Frontal cortex (tissue), 4 donors: Measurements from ENCODE around the gene BPIFA3. TPM values are rescaled to one million over a fixed set of nuclear protein-coding genes. Genes with fewer than 3 reads are reported as not detected.
"Not testable (repeated sequence)": the region's sequence is repeated elsewhere in the genome, so short reads cannot be mapped to it uniquely, and the experiment has no call there.

ENCODE experiments used
- DNase-seq, 2 donors: peaks; one replicate each; pipeline ENCODE4 v3.0.0; 2012; ENCODE audit warnings: low spot score in 2 of 2
- FAIRE-seq: peaks from 2 replicates; lab custom pipeline; 2012; peaks lifted over from hg19 to GRCh38; lab: Jason Lieb, UNC
- total RNA-seq: library from RNA; depleted of rRNA; stranded (reverse); fragments of >200 nt; gene quantifications from one replicate; pipeline ENCODE4 v1.2.3, GENCODE V29; 2014
- donor health status: control.
- donor health status: control.
- donor health status: control.

The BPIFA3 gene
- total RNA-seq = not detected

DNA sequence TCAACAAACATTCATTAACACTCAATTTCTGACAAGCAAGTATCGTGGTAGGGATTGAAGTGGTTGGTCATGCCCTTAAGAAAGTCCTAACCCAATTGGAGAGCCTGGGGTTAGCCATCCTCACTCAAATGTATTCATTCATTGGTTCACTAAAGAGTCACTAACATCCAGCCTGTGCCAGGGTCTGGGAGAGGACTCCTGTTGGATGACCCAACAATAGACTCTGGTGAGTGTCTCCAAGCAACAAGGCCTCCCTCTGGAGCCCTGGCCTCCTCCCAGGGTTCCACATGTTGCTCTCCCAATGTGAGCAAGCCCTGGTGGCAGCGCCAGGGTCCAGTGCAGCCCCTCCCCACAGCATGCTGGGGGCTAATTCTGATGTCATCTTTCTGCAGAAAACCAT lies at the start of gene BPIFA3:
BPIFA3 (plus strand) TSS at position 301 of the 400 bp plus-strand sequence. CDS start 185 bp downstream, outside the sequence.
- FAIRE-seq = no peak
- DNase-seq = no peak

DNA sequence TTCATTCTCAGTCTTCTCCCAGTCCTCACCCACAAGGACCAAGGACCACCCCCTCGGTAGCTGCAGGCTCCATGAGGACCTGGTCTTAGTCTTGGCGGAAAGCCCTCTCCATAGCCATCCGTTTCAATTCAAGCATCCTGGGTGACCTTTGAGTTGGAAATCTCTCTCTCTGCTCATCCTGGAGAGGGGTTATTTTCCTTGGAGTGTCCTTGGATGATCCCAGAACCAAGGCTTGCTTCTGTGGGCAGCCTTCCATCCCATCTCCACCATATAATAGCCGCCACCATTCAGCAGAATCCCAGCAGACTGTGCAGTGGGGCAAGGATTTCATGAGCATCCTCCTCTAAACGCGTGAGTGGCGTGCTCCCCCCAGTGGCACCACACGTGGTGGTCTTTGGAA lies 49.3 kb upstream of the BPIFA3 start, which contains the start of gene BPIFA2:
BPIFA2 (plus strand) TSS at position 301 of the 400 bp plus-strand sequence. CDS start 987 bp downstream, outside the sequence.
- DNase-seq (no peak), FAIRE-seq (no peak)

DNA sequence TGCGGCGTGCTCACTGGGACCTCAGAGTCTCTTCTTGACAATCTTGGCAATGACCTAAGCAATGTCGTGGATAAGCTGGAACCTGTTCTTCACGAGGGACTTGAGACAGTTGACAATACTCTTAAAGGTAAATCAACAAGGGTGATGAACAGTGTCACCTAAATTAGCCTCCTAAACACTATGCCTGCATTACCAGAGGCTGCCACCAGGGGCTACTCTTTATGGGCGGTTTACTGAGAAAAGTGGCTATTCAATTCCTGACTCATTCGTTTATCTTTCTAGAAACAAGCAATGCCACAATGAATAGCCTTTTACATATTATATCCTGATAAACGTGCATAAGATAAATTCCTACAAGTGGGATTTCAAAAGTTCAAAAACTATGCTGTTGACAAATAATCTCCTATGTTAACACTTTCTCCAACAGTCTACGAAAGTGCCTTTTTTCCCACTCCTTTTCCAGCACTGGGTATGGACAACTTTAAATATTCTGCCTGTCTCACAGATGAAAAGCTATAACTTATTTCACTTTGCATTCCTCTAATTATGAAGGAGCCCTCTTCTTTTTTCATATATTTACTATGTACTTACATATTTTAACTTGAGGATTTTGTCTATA lies 47.9 kb upstream of the BPIFA3 start:
- DNase-seq = no peak
- no peak for FAIRE-seq

DNA sequence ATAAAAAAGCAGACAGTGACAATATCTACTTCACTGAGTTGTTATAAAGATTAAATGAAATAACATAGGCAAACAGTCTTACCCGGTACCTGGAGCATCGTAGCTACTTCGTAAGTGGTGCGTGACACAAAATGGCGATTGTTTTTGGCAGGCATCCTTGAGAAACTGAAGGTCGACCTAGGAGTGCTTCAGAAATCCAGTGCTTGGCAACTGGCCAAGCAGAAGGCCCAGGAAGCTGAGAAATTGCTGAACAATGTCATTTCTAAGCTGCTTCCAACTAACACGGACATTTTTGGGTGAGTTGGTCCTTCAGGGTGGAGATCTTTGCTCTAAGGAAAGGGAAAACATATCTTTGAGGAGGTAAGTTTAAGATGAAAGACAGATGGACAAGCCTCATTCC lies 44.4 kb upstream of the BPIFA3 start:
- FAIRE-seq = no peak

DNA sequence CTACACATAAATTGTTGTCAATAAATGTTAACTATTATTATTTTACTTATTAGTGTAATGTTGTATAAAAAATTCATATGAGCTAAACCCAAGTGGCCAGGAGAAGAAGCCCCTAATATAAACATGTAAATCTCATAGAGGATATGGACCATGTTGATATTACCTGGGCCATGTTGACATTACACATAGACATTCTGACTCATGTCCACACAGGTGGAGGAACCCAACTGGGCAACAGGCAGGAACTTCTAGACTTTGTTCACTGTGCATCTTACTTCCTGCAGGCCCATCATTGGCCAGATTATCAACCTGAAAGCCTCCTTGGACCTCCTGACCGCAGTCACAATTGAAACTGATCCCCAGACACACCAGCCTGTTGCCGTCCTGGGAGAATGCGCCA lies 42.0 kb upstream of the BPIFA3 start:
- DNase-seq (no peak), FAIRE-seq (no peak)

More for the DNA sequence above, 44.4 kb upstream of the BPIFA3 start:
- DNase-seq = no peak

DNA sequence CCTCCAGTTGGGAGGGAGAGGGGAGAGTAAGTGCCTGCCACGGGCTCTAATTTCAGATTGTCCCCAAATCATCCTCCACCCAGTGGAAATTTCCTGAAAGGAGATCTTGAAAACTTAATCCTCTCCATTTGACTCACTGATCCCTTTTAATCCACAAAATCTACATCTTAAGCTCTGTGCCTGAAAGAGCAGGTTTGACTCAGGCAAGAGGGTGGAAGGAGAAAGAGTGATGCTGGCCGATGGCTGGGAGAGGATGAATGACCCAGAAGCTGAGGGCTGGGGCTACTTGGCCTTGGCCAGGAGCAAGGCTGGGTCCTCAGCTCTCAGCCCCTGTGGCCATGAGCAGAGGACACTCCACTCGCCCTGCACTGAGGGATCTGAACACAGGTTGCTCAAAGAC lies 41.1 kb upstream of the BPIFA3 start:
- no peak for DNase-seq
- FAIRE-seq = no peak

DNA sequence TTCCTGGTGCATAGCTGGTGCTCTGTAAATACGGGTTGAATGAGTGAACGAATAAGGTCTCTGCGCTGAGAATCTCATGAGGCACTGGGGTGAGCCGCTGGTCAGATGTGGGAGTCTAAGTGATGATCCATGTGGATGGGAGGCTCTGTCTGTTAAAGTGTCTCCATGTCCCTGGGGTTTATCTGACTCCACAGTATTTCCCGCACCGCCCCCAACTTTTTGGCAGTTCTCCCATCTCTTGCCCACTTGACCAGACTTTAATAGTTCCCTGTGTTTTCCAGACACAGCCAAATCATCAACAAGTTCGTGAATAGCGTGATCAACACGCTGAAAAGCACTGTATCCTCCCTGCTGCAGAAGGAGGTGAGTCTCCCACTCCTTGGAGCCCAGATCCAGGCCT lies 39.3 kb upstream of the BPIFA3 start:
- DNase-seq (no peak), FAIRE-seq (no peak)

DNA sequence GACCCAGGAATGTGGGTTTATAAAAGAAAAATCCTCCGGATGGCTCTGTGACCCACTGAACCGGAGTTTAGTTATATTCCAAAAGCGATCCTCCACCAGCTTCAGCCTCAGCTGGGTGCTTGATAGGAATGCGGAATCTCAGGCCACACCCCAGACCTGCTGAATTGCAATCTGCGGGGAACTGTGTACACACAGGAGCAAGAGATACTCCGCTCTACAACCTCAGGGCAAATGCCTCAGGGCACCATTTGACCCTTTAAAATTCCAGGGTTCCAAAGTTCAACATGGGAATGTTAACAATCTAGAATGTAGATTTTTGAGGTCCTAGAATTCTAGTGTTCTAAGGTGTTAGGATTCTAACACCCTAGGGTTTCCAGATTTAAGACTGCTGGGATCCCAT lies 38.4 kb upstream of the BPIFA3 start:
- DNase-seq = no peak
- no peak for FAIRE-seq

DNA sequence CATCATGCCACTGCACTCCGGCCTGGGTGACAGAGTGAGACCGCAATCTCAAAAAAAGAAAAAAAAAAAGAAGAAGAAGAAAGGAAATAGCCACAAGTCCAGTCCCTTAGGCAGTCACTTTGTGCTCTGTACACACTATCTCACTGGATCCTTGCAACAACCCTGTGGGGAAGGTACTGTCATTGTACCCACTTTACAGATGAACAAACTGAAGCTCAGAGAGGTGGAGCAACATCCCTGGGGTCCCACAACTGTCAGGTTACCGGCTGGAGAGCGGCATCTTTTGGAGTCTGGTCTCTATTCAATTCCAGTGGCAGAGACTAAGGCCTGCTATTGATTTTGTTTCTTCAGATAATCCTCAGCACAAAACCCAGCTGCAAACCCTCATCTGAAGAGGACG lies 37.0 kb upstream of the BPIFA3 start:
- no peak for FAIRE-seq

DNA sequence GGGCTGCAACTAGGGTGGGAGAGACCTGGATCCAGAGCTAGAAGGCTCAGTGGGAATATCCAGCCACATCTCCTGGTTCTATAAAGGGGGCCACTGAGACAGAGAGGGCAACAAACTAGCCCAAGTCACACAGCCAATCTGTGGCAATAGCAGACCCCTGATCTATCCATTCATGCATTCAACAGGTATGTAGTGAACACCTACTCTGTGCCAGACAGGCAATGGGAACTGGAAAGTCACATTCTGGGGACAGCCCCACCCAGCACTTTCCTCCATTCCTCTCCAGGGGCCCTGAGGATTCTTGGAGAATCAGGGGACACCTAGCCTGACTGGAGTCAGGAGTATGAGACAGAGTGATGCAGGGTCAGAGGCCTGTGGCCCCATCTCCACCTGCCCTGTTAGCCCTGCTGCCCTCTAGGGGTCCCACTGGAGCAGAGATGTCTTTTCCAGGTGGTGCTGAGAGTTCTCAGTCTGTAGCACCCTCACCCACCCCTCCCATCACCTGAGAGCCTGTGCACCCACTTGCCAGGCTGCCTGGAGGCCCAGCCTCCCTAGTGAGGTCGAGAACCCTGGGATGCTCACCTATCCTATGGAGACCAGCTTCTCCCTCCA lies 35.6 kb upstream of the BPIFA3 start:
- FAIRE-seq (no peak), DNase-seq (no peak)

More for the DNA sequence above, 37.0 kb upstream of the BPIFA3 start:
- no peak for DNase-seq

DNA sequence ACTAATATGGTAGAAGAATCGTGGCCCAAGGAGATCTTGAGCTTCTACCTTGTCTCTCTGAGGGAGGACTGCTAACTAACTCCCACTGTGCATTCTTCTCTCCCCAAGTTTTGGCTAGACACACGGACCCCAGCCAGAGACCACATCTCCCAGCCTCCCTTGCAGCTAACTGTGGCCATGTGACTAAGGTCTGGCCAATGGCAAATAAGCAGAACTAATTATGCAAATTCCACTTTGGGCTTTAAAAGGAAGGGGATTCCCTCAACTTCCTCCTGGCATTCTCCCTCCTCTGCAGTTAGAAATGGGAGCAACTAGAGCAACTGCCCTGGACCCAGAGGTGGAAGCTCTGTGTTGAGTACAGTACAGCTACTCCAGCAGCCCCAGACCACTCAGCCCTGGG lies 33.8 kb upstream of the BPIFA3 start:
- FAIRE-seq = no peak
- no peak for DNase-seq

DNA sequence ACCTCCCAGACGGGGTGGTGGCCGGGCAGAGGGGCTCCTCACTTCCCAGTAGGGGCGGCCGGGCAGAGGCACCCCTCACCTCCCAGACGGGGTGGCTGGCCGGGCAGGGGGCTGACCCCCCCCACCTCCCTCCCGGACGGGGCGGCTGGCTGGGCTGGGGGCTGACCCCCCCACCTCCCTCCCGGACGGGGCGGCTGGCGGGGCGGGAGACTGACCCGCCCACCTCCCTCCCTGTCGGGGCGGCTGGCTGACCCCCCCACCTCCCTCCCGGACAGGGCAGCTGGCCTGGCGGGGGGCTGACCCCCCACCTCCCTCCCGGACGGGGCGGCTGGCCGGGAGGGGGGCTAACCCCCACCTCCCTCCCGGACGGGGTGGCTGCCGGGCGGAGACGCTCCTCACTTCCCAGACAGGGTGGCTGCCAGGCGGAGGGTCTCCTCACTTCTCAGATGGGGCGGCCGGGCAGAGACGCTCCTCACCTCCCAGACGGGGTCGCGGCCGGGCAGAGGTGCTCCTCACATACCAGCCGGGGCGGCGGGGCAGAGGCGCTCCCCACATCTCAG lies 32.0 kb upstream of the BPIFA3 start:
- FAIRE-seq, DNase-seq: not testable (repeated sequence)

DNA sequence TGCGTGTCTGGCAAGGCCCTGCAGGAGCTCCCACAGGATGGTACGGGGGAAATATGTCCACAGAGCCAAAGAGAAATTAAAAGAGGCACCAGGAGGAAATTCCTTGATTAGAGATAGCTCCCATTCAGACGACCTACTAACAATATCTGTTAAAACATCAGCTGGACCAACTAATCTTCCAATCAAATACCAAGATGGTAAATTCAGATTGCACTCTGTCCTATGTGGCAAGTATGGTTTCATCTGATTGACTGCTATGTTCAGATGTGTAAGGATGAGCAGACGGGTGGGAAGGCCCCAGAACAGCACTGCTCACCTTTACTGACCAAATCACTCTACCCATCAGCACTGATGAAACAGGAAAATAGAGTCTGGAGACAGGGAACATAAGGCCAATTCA lies 29.7 kb upstream of the BPIFA3 start:
- DNase-seq (no peak), FAIRE-seq (no peak)

DNA sequence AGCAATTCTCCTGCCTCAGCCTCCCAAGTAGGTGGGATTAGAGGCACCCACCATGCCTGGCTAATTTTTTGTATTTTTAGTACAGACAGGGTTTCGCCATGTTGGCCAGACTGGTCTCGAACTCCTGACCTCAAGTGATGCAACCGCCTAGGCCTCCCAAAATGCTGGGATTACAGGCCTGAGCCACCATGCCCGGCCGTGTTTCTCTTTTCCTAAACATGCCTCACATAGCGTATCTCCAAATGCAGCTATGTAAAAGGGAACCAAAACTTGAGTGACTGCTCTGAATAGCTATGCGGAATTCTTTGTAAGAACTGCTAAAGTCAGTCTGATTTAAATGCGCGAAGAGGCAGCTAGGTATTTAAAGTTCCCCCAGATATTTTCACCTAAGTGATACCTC lies 28.7 kb upstream of the BPIFA3 start:
- FAIRE-seq (no peak), DNase-seq (no peak)

DNA sequence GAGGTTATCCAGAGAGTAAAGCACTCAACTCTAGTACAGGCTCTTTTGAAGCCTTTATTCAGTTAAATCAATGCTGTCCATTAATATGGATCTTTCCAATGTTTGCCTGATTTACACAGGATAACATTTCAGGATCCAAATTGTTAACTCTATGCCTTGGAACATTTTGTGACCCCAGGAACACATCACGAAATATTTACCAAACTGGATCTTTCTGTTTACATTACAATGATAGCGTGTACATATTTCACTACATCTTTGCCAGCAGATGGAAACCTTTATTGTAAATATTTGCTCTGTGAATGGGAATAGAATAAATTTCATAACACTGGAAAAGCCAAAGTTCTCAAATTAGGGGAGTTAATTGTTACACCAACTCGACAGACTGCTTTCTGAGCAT lies 25.7 kb upstream of the BPIFA3 start:
- FAIRE-seq (no peak), DNase-seq (no peak)

DNA sequence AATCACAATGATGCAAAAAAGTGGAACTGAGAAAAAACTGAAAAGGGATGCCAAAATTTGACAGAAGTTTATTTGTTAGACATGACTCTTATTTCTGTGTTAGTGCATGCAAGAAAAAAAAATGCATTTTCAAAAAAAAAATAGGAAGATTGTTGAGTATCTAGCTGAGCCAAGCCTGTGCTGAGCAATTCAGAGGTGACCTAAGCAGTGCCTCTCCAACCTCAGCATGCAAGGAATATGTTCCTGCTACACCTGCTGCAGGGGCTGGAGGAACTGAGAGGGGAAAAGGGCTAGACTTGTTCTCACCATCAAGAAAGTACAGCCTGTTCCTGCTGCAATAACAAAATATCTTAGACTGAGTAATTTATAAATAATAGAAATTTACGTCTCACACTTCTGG lies 25.2 kb upstream of the BPIFA3 start:
- DNase-seq (no peak), FAIRE-seq (no peak)

DNA sequence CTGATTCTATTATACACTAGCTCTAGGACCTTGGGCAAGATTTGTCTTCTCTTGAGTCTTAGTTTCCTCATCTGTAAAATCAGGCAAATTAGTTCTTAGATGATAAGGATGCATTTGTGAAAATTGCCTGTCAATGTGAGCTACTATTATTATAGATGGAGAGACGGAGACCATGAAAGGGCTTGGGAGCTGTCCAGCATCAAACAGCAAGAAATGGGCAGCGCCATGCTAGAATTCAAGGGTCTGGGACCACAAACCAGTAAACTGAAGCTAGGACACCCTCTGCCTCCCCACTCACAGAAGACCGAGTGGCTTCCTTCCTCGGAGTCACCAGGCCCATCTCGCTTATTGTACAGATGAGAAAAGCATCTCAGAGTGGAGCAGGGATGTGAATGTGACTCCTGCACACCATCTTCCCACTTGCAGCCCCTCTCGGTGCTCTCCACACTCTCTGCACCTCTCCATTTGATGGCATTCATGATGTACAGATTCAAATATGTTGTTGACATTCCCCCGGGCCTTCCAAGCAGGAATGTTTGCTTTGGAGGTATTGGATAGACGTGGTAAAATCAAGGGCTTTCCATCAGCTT lies 24.1 kb upstream of the BPIFA3 start:
- FAIRE-seq = no peak

DNA sequence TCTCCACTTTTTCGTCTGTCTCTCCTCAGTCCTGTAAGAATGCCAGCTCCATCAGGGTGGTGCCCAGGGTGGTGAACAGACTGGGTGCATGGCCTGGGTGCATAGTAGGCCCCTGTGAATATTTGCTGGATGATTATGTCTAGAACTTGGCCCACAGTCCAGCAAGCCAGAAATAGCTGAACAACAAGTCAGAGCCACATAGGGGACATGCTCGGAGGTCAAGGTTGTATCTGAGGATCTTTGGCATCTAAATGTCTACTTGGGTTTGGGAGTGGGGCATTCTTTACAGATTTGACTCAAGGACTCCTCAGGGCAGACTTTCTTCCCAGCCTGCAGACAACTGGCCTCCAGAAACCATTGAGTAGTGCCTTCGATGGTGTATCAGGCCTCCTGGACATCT lies 18.1 kb upstream of the BPIFA3 start:
- FAIRE-seq = no peak

More for the DNA sequence above, 24.1 kb upstream of the BPIFA3 start:
- DNase-seq = no peak

DNA sequence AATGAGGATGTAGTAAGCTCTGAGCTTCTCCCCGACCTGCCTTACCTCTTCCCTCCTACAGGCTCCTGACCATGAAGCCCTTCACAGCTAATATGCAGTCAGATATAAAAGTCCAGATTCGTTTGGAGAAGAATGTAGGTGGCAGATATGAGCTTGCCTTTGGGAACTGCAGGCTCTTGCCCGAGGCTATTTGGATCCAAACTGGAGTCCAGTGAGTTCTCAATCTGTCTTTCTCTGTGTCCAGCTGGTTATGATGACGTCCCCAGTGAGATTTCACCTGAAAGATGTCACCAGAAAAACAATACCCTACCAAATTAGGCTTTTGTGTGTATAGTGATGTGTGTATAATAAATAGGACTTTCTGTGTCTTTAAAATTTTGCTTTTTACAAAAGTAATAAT lies 14.7 kb upstream of the BPIFA3 start:
- FAIRE-seq (no peak), DNase-seq (no peak)

More for the DNA sequence above, 18.1 kb upstream of the BPIFA3 start:
- DNase-seq = no peak

DNA sequence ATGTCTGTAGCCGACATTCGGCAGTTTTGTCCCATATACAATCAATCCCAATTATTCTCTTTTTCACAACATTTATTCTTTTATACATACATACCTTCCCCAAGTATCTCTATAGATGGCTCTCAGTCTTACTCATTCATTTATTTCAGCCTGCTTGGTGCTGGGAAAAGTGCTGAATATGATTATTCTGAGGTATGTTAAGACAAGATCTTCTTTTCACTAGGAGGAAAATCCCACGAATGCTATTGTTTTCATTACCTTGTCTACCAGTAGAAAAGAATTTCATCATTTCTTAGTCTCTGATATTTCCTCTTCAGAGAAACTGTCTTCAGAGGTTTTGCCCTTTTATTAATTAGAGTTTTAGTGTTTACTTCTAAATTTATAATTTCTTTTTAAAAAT lies 13.7 kb upstream of the BPIFA3 start:
- FAIRE-seq (no peak), DNase-seq (no peak)

DNA sequence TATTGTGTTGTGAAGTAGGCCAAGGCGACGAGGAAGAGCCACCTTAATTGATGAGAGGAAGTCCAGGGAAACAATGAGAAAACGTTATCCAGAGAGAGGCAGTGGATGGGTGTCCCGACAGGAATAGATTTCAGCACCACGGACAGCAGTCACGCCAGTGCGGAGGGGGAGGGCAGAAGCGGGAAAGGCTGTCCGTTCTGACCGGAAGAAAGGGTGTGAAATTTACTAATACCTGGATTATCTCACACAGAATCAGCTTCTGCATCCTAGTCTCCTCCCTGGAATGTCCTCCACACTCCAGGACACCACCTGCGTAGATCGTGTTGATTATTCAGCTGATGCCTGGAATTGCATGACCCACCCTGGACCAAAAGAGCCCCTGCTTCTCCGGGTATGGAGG lies 7.4 kb upstream of the BPIFA3 start:
- DNase-seq (peak; percentile 16 to 41), FAIRE-seq (no peak)
